Stimulated activated CD4-positive, alpha-beta T cell treated with anti-CD3 and anti-CD28 coated beads, Interleukin-12 subunit alpha, Interleukin-12 subunit beta, amount 100 ng/mL, for 48 hours (primary cell): Measurements from ENCODE around the gene MRPS22.
"Not testable (repeated sequence)": the region's sequence is repeated elsewhere in the genome, so short reads cannot be mapped to it uniquely, and the experiment has no call there.

ENCODE experiments used
- DNase-seq, 3 donors: peaks; one replicate each; pipeline ENCODE4 v3.0.0-alpha.2; 2020; ENCODE audit warnings: low read depth in 2 of 3, low spot score in 1 of 3

The MRPS22 gene

DNA sequence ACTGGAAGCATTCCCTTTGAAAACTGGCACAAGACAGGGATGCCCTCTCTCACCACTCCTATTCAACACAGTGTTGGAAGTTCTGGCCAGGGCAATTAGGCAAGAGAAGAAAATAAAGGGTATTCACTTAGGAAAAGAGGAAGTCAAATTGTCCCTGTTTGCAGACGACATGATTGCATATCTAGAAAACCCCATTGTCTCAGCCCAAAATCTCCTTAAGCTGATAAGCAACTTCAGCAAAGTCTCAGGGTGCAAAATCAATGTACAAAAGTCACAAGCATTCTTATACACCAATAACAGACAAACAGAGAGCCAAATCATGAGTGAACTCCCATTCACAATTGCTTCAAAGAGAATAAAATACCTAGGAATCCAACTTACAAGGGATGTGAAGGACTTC, 9.1 kb upstream of the MRPS22 start:
- DNase-seq: not testable (repeated sequence)

DNA sequence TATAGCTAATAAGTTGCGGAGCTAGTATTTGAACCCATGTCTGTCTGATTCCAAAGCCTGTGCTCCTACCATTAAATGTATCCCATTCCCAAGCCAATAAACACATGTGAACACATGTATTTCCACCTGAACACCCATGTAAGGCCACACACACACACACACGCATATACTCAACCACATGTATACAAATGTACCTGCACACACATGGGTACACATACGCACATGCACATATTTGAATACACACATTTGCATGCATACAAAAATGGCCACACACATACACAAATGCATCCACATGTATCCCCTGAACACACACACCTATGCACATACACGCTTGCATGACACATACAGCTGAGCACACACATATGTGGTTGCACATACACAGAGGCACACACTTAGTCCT, 5.4 kb upstream of the MRPS22 start:
- no peak for DNase-seq

DNA sequence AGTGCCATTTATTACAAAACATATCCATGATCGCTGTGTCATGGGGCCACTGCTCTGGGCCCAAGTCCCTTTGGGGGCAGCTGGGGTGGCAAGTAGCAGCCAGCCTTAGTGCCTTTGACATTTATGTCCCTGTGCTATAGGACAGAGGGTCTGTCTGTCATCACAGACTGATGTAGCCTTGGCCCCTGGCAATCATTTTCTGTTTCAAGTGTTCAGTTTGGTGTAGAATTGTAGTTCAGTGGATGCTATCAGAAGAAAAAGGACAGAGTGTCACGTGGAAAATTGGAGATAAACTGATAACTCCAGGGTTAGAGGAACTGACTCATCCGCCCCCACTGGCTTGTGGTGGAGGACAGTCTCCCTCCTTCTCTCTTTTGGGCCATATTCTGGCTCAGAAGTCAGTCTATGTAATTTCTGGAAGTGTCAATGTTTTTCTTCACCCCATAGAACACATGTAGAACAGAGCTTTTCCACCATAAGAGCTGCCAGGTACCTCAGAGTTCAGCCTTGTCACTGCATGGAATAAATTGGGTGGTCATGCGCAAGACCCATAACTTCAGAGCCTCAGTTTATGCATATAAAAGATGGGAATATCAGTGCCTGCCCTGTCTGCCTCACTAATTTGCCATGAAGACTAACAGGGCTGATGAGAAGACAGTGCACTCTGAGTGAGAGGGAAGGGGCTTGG, 4.5 kb upstream of the MRPS22 start:
- peak in 2 of 3 donors; percentile 15 to 23 for DNase-seq

DNA sequence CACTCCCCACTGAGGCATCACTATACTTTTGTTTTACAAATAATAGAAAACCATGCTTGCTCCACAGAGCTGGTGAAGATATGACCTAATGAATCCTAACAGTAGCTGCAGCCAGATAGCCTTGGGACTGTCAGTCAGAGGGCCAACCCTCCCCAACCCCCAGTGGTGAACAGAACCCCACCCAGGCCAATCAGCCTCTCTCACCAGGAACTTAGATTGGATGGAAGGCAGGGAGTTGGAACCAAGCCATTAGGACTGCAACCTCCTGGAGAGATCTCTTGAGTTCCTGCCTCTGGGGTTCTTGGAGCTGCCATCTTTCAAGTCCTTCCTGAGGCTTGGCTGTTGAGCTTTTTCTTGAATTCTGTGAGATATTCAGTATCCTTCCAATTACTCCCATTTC, 3.0 kb upstream of the MRPS22 start:
- DNase-seq: no peak

DNA sequence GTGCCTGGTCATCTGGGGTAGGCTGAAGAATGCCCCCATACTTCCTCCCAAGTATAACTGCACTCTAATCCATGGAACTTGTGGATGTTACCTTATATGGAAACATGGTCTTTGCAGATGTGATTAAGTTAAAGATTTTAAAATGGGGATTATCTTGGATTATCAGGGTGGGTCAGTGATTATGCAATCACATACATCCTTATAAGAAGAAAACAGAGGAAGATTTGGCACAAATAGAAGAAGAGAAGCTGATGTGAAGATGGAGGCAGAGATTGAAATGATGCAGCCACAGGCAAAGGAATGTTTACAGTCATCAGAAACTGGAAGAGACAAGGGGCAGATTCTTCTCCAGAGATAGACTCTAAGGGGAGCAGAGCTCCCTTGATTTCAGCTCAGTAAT, 1.8 kb upstream of the MRPS22 start:
- no peak for DNase-seq

DNA sequence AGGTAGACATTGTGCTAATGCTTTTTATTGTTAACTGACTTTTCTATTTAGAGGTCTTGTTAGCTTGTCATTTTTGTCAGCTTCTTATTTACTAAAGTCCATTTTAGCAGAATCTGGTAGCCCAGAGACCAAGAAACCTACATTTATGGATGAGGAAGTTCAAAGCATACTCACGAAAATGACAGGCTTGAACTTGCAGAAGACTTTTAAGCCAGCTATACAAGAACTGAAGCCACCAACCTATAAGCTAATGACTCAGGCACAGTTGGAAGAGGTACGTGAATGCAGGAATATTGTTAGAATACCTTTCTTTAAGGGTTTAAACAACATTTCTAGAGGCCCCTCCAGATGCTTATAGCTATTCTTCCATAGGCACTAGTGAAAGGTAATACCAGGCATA, 3.0 kb downstream of the MRPS22 start:
- no peak for DNase-seq

DNA sequence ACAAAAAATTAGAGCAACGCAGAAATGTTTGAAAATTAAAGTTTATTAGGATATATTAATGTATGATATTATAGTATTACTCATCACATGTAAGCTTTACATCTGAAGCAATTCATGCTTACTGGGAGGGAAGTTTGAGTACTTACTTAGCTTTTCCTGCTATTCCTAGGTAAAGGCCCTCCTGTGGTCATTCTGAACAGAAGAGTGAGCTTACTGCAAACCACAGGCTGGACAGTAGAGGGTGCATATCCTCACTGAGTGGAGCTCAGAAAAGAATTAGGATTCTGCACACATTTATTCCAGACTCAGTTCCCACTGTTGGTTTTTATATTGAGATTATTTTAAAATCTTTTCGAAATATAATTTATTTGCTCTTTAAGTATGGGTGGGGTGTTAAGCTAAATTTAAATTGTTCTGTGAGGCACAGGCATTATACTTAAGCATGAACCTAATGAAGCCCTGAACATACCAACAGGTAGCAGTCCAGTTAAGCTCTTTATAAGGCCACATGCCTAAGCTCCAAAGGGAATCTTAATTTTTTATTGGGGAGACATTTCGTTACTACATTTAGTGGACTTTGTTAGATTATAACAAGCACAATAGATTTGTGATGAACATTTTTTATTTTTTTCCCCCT, 10.2 kb downstream of the MRPS22 start:
- no peak for DNase-seq

DNA sequence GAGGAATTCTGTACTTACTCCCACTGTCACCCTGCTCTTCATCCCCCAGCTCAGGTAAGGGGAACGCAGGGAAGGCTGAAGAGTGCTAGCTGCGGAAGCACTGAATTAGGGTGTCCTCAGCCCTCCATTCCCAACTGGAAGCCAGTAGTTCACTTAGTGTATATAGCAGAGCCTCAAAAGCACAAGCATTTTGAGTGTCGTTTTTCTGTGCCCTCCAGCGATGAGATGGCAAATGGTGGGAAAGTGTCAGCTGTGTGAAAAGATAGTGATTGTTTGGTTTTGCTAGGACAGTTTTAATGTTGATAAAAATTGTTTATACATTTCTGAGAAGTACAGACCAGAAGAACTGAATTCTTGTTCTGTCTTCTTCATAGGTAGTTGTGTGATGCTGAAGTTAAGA, 10.8 kb downstream of the MRPS22 start:
- no peak for DNase-seq

DNA sequence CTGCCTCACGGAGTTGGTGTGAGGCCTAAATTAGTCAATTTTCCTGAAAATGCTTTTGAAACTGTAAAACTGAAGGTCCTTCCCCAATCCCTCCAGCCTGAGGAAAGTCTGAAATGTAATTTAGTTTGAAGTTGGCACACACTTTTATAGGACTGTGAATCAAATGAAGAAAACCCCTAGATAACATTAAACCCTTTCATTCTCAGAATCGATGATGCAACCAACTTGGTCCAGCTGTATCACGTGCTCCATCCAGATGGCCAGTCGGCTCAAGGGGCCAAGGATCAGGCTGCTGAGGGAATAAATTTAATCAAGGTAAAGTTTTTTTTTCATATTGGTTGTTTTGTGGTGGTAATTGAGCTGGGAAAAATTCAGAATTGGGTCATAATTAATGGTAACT, 11.7 kb downstream of the MRPS22 start:
- DNase-seq: no peak

DNA sequence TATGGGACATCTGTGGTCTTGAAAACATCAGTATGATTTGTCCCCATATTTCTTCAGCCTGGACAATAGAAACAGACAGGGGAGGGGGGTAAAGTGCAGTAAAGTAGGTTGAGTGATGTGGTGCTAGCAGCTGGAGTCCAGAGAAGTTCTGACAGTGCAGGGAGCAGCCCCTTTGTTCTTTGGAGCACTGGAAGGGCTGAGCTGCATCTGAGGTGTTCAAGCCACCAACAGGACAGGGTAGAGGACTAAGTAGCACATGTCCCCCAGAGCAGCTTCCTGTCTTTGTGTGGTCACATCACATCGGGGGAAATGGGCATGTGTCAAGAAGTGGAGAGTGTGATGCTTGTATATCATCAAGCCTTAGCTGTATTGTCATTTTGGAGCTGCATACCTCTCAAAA, 12.1 kb downstream of the MRPS22 start:
- no peak for DNase-seq

DNA sequence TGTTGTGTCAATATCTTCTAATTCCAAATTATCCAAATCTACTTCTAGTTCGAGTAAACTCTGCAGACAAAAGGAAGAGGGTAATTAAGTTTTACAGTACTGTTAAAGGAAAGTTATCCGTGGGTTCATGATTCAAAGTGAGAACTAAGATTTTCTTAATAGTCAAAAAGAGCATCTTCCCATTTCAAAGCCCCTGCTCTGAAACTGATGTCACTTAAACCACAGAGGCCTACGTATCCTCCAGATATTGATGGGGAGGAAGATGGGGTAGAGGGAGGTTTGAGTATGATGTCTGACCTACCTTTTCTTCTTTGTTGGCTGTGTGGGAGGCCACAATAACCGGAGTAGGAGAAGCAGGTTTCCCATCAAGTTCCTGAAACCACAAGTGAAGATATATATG, 14.1 kb downstream of the MRPS22 start:
- DNase-seq: peak in 1 of 3 donors; percentile 23

DNA sequence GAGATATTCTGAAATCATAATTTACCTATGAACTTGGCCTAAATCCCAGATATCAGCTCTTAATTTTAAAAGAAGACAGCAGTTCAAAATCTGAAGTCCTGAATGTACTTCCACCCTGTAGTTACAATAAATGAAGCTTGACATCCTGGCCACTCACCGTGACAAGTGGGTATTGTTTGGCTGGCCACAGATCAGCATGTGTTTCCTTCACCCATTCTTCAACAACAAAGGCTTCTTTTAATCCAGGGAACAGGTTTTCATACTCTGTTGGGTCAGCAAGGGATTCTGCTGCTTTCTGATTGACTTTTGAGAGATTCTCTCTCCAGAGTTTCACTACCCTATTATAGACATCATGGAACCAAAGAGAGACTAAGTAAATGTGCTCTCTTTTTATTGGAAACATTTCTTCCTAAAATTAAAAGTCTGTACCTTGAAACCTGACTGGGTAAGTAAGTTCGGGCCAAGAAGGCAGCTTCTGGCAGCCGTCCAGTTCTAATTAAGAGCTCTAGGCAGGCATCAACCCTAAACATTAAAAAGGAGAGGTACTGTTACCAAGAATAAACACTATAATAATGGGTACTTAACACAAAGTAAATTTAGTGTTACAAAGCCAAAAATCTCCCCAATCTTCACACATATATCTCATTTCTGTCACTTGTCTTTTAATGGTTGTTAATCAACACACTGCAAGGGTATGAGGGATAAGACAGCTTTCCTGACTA, 15.2 kb downstream of the MRPS22 start:
- no peak for DNase-seq

DNA sequence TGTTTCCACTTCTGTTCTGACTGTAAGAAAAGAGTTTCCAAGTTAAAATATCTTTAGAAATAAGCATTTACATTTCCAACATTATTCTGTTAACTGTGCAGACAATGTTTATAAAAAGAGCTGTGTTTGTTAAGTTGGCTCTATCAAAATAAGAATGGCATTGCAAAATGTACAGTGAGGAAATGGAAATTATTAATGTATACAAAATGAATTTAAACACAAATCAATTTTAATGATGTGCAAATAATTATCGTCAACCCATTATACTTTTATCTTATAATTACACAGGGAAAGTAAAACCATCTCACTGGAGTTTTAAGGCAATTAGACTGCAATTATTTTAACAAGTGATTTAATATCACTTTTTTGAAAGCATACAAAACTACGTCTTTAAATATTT, 17.5 kb downstream of the MRPS22 start:
- no peak for DNase-seq

DNA sequence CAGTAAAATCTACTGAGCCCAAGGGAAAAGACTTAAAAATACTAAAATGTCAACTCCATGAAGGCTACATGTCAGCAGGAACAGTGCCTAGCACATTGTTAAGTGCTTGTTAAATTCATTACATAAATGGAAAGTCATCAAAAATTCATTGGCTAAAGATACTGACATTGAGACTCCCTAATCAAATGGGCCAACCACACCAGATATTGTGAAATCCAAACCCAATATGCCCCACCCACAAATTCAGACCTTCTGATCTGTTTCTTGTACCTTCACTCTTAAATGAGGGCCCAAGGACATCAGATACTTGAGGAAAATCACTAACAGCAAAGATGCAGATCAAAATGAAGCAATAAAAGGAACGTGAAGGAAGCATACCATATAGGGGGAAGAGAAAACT, 20.7 kb downstream of the MRPS22 start:
- no peak for DNase-seq

DNA sequence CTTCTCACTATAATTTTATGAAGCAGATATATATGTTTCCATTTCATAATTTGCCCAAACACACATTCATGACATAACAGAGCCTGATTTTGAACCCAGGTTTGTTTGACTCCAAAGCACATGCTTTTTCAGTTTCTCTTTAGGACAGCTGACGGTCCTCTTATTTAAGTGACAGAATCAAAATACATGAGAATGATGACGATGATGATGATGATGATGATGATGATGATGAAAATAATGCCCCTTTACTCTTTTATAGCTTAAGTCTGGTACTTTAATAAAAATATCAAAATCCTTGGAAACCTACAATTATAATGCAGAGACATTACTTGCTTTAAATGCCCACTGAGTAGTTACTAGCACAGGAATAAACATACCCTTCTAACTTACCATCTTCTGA, 30.3 kb downstream of the MRPS22 start:
- no peak for DNase-seq

DNA sequence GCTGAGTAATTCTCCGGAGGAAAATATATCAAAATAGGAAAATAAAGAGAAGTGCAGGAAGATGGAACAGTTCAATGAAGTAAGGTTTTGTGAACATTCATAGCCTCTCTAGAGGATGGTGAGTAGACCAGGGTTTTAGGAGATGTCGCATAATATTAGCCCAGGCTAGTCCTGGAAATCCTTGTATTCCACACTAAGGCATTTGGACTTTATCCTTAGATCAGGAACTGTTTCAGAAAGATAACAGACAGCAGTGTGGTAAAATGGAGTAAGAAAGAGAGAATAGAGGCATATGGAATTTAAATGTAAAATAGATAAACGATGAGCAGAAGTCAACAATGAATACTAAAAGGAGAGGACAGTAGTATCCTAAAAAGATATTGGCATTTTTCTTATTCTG, 33.6 kb downstream of the MRPS22 start:
- no peak for DNase-seq

DNA sequence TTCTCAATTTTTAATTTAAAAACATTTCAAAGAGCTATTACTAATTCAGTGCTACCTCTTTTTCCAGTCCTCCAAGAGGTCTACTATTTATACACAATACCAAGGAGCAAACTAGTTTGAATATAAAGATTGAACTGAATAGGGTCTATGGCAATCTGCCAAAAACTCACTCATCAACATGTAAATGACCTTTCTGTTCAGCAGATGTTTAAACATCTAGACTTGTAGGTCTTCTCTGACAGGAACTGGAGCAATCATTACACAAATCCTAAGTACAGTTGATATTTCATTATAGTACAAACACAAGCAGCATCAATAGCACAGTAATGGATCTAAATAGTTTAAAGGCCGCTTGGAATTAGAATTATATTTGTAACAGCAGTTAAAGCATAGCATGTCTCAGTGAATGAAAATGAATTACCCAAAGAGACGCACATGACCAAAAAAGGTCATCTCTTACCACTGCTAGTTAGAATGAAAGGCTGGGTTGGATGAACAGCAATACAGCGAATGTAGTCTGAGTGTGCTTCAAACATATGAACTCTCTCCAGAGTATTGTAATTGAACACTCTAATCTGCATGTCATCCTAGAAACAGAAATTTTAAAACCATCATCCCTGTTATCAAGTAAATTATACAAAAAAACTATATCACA, 34.9 kb downstream of the MRPS22 start:
- no peak for DNase-seq

DNA sequence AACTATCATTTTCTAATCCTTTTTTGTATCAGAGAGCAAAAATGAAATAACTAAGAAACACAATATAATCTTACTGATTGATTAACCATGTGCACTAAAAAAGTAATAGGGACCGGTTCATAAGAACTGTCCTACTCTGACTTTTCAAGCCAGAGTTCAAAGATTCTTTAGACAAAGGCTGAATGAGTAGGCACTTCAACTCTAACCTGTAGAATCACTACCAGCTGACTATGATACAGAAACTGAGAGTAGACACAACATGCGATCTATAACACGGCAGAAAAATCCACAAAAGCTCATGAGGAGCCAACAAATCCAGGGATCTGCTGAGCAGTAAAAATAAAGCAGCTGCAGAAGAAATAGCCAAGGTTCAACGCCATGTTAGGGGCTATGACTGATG, 36.8 kb downstream of the MRPS22 start:
- no peak for DNase-seq

DNA sequence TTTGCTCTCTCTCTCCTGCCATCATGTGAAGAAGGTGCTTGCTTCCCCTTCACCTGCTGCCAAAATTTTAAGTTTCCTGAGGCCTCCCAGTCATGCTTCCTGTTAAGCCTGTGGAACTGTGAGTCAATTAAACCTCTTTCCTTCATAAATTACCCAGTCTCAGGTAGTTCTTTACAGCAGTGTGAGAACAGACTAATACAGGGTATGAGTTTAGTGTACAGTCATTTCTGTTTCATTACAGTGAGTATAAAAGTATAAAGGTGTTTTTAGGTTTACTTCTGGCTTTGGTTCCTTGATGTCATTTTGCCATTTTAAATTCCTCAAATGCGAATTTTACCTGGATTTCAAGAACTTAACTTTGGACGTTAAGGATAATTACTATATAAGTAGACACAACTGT, 38.5 kb downstream of the MRPS22 start:
- not testable (repeated sequence) for DNase-seq

DNA sequence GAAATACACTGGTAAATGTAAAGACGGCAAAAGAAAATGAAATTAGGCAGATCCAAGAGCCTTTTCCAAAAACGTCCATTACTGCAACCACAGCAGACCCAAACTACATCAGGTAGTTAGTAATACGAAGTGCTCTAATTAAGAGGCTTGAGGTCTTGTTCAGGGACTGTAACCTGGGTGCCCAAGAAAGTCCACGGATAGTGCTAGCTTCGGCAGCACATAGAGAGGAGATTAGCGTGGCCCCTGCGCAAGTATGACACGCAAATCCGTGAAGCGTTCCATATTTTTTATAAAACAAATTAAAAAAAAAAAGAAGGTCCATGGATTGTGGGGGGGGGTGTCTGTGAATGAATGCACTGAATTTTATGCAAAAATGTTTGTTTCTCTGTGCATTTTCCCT, 44.3 kb downstream of the MRPS22 start:
- no peak for DNase-seq

DNA sequence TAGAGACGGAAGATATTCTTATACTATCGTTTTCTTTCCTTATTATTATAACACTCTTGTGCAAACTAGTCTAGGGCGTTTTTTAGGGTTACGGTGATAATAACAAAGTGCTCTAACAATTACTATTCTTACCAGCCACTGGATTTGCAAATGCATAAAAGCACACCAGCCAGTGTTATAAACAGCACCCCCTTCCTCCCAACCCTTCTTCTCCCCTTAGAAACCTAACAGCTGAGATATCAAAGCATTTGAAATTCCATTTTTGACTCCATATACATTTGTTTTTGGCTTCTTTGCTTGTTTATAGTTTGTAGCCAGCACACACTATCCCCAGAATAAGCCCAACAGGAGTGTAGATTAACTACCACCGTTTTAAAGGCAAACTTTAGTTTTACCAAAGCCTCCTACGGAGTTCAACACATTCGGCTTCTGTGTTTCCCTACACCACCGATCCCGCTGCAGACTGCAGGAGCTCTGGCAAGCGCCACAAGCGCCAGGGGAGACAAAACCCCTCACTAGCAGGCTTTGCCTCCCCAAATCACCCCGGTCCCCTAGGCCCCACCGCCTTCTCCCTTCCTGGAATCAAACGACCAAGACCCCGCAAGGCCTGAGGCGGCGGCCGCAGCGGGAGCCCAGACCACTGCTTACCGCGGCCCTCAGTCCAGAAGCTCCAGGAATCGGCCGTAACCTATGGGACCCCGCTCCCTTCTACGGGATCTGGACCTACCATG, 45.2 kb downstream of the MRPS22 start:
- DNase-seq: peak in 2 of 3 donors; percentile 11 to 12
